Activated T-cell treated with anti-CD3 and anti-CD28 coated beads, Interleukin-2, amount 50 U/mL, for 1 hour (primary cell): Measurements from ENCODE around the gene RNU5B-1.
A peak's percentile ranks its signal among the peaks of the same experiment; 100 is the strongest.

Experiments
- DNase-seq: peaks from one replicate; pipeline ENCODE4 v3.0.0-alpha.2; 2020

The RNU5B-1 gene

GRCh38 chr15:65289261-65289854 is 15.1 kb upstream of the RNU5B-1 start:
- DNase-seq = no peak

- DNase-seq = no peak
These were observed 14.2 kb upstream of the RNU5B-1 start for GRCh38 chr15:65290228-65290627.

GRCh38 chr15:65292938-65293518 is 11.4 kb upstream of the RNU5B-1 start:
- no peak for DNase-seq

- DNase-seq = no peak
These were observed 5.7 kb upstream of the RNU5B-1 start for GRCh38 chr15:65298731-65299130.

- DNase-seq = no peak
These were observed 3.5 kb upstream of the RNU5B-1 start for GRCh38 chr15:65300924-65301441.

- DNase-seq = no peak
These were observed 2.4 kb upstream of the RNU5B-1 start for GRCh38 chr15:65302061-65302460.

- no peak for DNase-seq
These were observed 643 bp upstream of the RNU5B-1 start for GRCh38 chr15:65303687-65304380.

GRCh38 chr15:65305150-65305758 is 777 bp downstream of the RNU5B-1 start:
- DNase-seq = no peak

GRCh38 chr15:65305776-65306175 is 1.3 kb downstream of the RNU5B-1 start:
- no peak for DNase-seq

- DNase-seq = no peak
These were observed 2.1 kb downstream of the RNU5B-1 start for GRCh38 chr15:65306551-65306950.

- DNase-seq = no peak
These were observed 3.5 kb downstream of the RNU5B-1 start for GRCh38 chr15:65307978-65308377.

- no peak for DNase-seq
These were observed 5.5 kb downstream of the RNU5B-1 start for GRCh38 chr15:65309882-65310418.

GRCh38 chr15:65310431-65311137 is 6.1 kb downstream of the RNU5B-1 start:
- DNase-seq = no peak

GRCh38 chr15:65311760-65312159 is 7.3 kb downstream of the RNU5B-1 start:
- DNase-seq = no peak

- no peak for DNase-seq
These were observed 8.0 kb downstream of the RNU5B-1 start for GRCh38 chr15:65312400-65312916.

- DNase-seq = peak; percentile 79
These were observed 14.4 kb downstream of the RNU5B-1 start for GRCh38 chr15:65318870-65319356.

- DNase-seq = no peak
These were observed 18.6 kb downstream of the RNU5B-1 start for GRCh38 chr15:65323071-65323511.

GRCh38 chr15:65326117-65326526 is 21.6 kb downstream of the RNU5B-1 start:
- no peak for DNase-seq

- DNase-seq = no peak
These were observed 22.3 kb downstream of the RNU5B-1 start for GRCh38 chr15:65326818-65327217.

- DNase-seq = no peak
These were observed 23.3 kb downstream of the RNU5B-1 start for GRCh38 chr15:65327651-65328393.

GRCh38 chr15:65328506-65329287 is 24.2 kb downstream of the RNU5B-1 start:
- DNase-seq = no peak
